ENCODE measurements around the gene ADGRB2.

ADGRB2 gene

DNA sequence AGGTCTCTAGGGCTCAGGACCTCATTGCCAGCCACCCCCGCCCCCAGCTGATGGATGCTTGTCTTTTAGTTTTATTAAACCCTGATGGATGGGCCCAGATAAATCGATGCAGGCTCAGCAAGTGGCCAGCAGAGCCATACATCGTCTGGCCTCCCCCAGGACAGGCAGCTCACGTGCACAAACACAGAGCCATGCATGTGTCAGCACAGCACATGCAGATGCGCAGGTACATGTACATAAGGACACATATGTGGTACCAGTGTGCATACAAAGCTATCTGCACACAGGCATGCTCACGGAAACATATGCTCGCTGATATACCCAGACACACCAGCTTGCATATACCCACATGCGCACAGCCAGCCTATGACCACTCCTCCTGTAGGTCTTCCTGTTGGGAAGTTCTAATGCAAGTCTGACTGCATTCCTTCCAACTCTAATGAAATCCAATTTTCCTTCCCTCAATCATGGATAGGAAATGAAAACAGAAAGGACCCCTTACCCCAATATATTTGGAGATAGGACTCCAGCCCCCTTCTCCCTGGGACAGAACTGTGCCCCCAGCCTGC is 61.2 kb downstream of the ADGRB2 start:
- Histone ChIP-seq H3K9ac (ENCODE audit: low read length) (no peak overlapping the region), H3K9me3 (ENCODE audit: insufficient read depth, low read length) (no peaks in the 10 kb centered on the region), H3K79me2 (ENCODE audit: insufficient read depth, low read length) (no peaks in the 10 kb centered on the region), H3K36me3 (ENCODE audit: low read length) (no peaks in the 10 kb centered on the region), H3K27ac (ENCODE audit: low read depth, low read length) (no peak overlapping the region), H3K4me3 (ENCODE audit: insufficient read depth, low read length, poor library complexity, severe bottlenecking) (no peak overlapping the region), H4K20me1 (ENCODE audit: low read depth, low read length) (no peaks in the 10 kb centered on the region), H3F3A (ENCODE audit: insufficient read depth) (no peaks in the 10 kb centered on the region), H3K4me2 (ENCODE audit: low read depth, low read length, poor library complexity, severe bottlenecking) (no peak overlapping the region), H3K27me3 (ENCODE audit: low read length) (no peaks in the 10 kb centered on the region), H3K9me2 (replicated peaks; ENCODE audit: insufficient read depth, low read length) (no peaks in the 10 kb centered on the region), H2AFZ (ENCODE audit: low read depth, low read length, severe bottlenecking) (no peak overlapping the region)
- no peak for TF ChIP-seq CTCF (IDR thresholded peaks at IDR 0.05; ENCODE audit: insufficient read depth, low read length, poor library complexity, severe bottlenecking)
- no peak for TF ChIP-seq EZH2phosphoT487 (conservative IDR thresholded peaks at IDR 0.05; ENCODE audit: low read length)

DNA sequence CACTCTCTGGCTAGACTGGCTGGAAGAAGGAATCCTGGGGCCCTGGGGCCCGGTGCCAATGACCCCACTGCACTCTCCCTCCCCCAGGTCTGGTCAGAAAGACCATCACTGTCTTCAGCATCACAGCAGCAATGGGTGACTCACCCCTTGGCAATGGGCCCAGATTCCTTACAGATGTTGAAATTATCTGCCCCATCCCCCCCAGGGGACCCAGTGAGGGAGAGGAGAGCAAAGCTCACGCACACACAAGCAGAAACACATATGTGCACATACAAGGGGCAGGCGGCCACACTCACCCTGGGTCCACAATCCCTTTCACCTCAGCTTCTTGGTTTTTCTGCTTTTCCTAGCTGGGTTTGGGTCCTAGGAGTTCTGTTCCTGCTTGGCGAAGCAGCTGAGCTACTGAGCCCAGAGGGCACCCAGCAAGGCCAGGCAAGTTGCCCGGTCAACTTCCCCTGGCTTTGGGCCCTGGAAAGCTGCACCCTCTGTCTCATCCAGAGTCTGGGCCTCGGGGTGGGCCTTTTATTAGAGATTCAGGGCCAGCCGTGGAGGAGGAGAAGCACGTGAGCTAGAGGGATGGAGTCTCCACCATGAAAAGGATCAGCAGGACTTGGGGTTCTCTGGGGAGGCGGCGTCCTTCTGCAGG is 62.9 kb downstream of the ADGRB2 start:
- no peak overlapping the region for H2AFZ ChIP-seq (ENCODE audit: low read depth, low read length, severe bottlenecking)
- no peaks in the 10 kb centered on the region for H3K79me2 ChIP-seq (ENCODE audit: insufficient read depth, low read length)
- H3K4me3 ChIP-seq (ENCODE audit: insufficient read depth, low read length, poor library complexity, severe bottlenecking): no peak overlapping the region
- TF ChIP-seq EZH2phosphoT487 (conservative IDR thresholded peaks at IDR 0.05; ENCODE audit: low read length): no peak
- no peak for TF ChIP-seq CTCF (IDR thresholded peaks at IDR 0.05; ENCODE audit: insufficient read depth, low read length, poor library complexity, severe bottlenecking)
- no peaks in the 10 kb centered on the region for H3K9me3 ChIP-seq (ENCODE audit: insufficient read depth, low read length)
- H3K27me3 ChIP-seq (ENCODE audit: low read length): no peaks in the 10 kb centered on the region
- no peaks in the 10 kb centered on the region for H3K9me2 ChIP-seq (replicated peaks; ENCODE audit: insufficient read depth, low read length)
- H3K9ac ChIP-seq (ENCODE audit: low read length): no peak overlapping the region
- no peak overlapping the region for H3K4me2 ChIP-seq (ENCODE audit: low read depth, low read length, poor library complexity, severe bottlenecking)
- H3F3A ChIP-seq (ENCODE audit: insufficient read depth): no peaks in the 10 kb centered on the region
- H3K36me3 ChIP-seq (ENCODE audit: low read length): no peaks in the 10 kb centered on the region
- H4K20me1 ChIP-seq (ENCODE audit: low read depth, low read length): no peaks in the 10 kb centered on the region
- H3K27ac ChIP-seq (ENCODE audit: low read depth, low read length): no peak overlapping the region

DNA sequence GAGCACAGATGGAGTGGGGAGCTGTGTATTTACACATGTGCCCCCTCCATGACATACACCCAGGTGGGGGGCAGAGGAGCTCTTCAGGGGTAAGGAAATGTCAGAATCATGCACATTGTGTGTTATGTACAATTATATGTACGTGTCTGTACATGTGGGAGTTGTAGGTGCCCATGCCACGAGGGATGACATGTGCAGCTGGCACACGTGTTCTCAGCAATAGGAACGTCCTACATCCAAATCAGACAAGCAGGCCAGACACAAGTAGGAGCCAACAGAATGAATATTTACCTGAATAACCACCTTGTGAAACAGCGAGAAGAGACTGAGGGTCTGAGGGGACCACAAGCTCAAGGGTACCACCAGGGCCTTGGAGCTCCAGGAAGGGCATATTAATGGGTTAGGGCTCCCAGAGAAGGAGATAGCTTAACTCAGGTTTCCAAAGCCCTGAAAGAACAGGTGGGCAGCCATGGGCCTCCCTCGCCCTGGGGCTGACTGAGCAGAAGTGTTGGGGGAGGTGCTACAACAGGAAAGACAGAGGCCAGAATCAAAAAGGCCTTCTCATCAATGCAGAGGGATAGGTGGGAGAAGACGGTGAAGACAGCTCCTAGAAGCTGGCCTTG is 63.6 kb downstream of the ADGRB2 start:
- no peak overlapping the region for H3K9ac ChIP-seq (ENCODE audit: low read length)
- no peak for TF ChIP-seq CTCF (IDR thresholded peaks at IDR 0.05; ENCODE audit: insufficient read depth, low read length, poor library complexity, severe bottlenecking)
- TF ChIP-seq EZH2phosphoT487 (conservative IDR thresholded peaks at IDR 0.05; ENCODE audit: low read length): no peak

More for the DNA sequence above, 63.6 kb downstream of the ADGRB2 start:
- no peaks in the 10 kb centered on the region for H3K79me2 ChIP-seq (ENCODE audit: insufficient read depth, low read length)
- H3K27ac ChIP-seq (ENCODE audit: low read depth, low read length): no peak overlapping the region
- H3K9me2 ChIP-seq (replicated peaks; ENCODE audit: insufficient read depth, low read length): no peaks in the 10 kb centered on the region
- H3K27me3 ChIP-seq (ENCODE audit: low read length): no peaks in the 10 kb centered on the region
- H3F3A ChIP-seq (ENCODE audit: insufficient read depth): no peaks in the 10 kb centered on the region
- no peaks in the 10 kb centered on the region for H3K36me3 ChIP-seq (ENCODE audit: low read length)
- H3K9me3 ChIP-seq (ENCODE audit: insufficient read depth, low read length): no peaks in the 10 kb centered on the region
- H4K20me1 ChIP-seq (ENCODE audit: low read depth, low read length): no peaks in the 10 kb centered on the region
- H2AFZ ChIP-seq (ENCODE audit: low read depth, low read length, severe bottlenecking): no peak overlapping the region
- H3K4me3 ChIP-seq (ENCODE audit: insufficient read depth, low read length, poor library complexity, severe bottlenecking): no peak overlapping the region
- H3K4me2 ChIP-seq (ENCODE audit: low read depth, low read length, poor library complexity, severe bottlenecking): no peak overlapping the region
